Measurements from ENCODE around the gene PTPRF. TPM values are rescaled to one million over a fixed set of nuclear protein-coding genes. Genes with fewer than 3 reads are reported as not detected.

PTPRF gene
- polyA plus RNA-seq, 3 donors = not detected

DNA sequence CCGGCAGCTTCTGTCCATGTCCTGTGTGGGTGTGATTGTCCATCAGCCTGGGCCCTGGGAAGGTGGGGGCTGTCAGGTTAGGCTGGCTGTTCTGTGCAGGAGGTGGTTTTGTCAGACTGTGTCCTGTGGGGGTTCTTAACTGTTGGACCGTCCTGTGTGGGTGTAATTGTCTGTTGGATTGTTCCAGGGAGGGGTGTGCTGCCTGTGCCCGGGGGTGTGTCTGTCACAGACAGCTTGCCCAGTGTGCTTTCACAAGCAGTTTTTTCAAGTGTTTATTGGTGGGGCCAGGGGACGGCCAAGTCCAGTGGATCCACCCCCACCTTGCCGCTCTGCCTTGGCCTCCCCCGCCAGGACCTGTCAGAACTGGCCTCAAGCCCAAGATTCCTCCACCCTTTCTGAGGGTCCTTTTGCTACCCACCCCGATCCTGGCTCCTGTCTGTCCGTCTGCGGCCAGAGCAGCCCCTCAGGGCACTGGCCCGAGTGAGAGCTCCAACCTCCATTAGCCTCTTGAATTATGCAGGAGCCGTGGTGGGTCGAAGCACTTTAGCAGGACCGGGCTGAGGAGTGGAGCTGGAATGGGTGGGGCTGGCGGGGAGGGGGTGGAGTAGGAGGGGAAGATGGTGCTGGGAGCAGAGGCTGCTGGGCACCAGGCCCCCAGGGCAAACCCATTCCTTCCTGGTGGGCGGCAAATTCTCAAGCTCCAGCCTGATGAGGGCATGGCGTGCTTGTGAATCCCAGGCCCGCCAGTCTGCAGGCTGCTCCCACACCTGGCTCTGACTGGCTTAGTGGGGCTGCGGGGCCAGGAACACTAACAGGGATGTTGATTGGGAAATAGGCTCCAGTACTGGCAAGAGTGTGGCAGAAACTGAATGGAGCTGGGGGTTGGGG is 47.2 kb downstream of the PTPRF start:
- H3K36me3 ChIP-seq (replicated peaks in 1 of 2; ENCODE audit: control insufficient read depth in 1 of 2, insufficient read depth in 2 of 2, low read length in 2 of 2) = no peaks in the 10 kb centered on the region
- no peaks in the 10 kb centered on the region for H4K20me1 ChIP-seq (ENCODE audit: insufficient read depth, low read length)
- H3K4me1 ChIP-seq (ENCODE audit: control insufficient read depth in 1 of 2, insufficient read depth in 2 of 2, low read length in 2 of 2) = no peaks in the 10 kb centered on the region
- no peak overlapping the region for H3K4me3 ChIP-seq (replicated peaks in 1 of 3; ENCODE audit: low read depth in 2 of 3, low read length in 3 of 3)
- Mint-ChIP-seq H3K36me3 (no peaks in the 10 kb centered on the region), H3K4me3 (no peak overlapping the region), H3K27me3 (ENCODE audit: low read depth in 3 of 3) (peaks cover 1 to 2% (median 1%) of the 10 kb centered on the region in 3 donors), H3K4me1 (peaks cover 9% of the 10 kb centered on the region), H3K27ac (no peak overlapping the region), H3K9me3 (no peaks in the 10 kb centered on the region)
- TF ChIP-seq, protein P1, sequence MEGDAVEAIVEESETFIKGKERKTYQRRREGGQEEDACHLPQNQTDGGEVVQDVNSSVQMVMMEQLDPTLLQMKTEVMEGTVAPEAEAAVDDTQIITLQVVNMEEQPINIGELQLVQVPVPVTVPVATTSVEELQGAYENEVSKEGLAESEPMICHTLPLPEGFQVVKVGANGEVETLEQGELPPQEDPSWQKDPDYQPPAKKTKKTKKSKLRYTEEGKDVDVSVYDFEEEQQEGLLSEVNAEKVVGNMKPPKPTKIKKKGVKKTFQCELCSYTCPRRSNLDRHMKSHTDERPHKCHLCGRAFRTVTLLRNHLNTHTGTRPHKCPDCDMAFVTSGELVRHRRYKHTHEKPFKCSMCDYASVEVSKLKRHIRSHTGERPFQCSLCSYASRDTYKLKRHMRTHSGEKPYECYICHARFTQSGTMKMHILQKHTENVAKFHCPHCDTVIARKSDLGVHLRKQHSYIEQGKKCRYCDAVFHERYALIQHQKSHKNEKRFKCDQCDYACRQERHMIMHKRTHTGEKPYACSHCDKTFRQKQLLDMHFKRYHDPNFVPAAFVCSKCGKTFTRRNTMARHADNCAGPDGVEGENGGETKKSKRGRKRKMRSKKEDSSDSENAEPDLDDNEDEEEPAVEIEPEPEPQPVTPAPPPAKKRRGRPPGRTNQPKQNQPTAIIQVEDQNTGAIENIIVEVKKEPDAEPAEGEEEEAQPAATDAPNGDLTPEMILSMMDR (IDR thresholded peaks at IDR 0.05) = no peak
- H3K9me3 ChIP-seq (replicated peaks in 1 of 2; ENCODE audit: control insufficient read depth in 1 of 2, insufficient read depth in 1 of 2, low read length in 2 of 2) = no peaks in the 10 kb centered on the region
- H3K27me3 ChIP-seq (ENCODE audit: control insufficient read depth in 2 of 2, insufficient read depth in 2 of 2, low read length in 2 of 2) = no peaks in the 10 kb centered on the region
- WGBS (ENCODE audit: insufficient coverage) = 94% methylated on average over 12 of the region's 18 CpGs
- H2AFZ ChIP-seq (ENCODE audit: insufficient read depth, low read depth, low read length, poor library complexity, severe bottlenecking) = no peak overlapping the region
- no peak overlapping the region for H3K4me2 ChIP-seq (replicated peaks; ENCODE audit: extremely low read depth, low read length, poor library complexity, severe bottlenecking)
- no peak for DNase-seq
- no peak overlapping the region for H3K9ac ChIP-seq (ENCODE audit: insufficient read depth, low read length, poor library complexity, severe bottlenecking)
- H3K79me2 ChIP-seq (ENCODE audit: insufficient read depth, low read length) = no peaks in the 10 kb centered on the region
- H3K27ac ChIP-seq (ENCODE audit: low read depth in 1 of 2, low read length in 2 of 2) = no peak overlapping the region
- intact Hi-C loops (cut with micrococcal nuclease) = no loop called here

DNA sequence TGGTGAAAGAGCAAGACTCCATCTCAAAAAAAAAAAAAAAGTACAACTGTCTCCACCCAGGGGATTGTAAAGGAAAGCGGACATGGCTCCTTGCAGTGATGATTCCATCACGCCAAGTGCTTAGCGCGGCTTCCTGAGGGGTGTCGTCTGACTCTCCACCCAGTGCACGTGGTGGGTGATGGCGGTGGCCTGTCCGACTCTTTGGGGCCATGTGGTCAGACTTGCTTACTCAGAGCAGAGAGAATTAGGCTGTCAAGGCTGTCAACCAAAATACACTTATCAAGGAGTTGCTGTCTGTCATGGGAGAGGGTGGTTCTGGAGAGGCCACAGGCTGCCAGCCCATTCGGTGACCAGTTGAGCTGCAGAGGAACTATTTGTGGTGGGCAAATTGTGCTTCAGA is 49.4 kb downstream of the PTPRF start:
- H3K4me3 ChIP-seq (replicated peaks in 1 of 3; ENCODE audit: low read depth in 2 of 3, low read length in 3 of 3) = no peak overlapping the region
- Mint-ChIP-seq H3K9me3 (no peaks in the 10 kb centered on the region), H3K36me3 (no peaks in the 10 kb centered on the region), H3K27ac (peak overlapping the region in 1 of 7 donors; percentile 48), H3K4me3 (no peak overlapping the region), H3K27me3 (ENCODE audit: low read depth in 3 of 3) (peaks cover 1 to 2% (median 1%) of the 10 kb centered on the region in 3 donors), H3K4me1 (peaks cover 5% of the 10 kb centered on the region)
- H3K4me2 ChIP-seq (replicated peaks; ENCODE audit: extremely low read depth, low read length, poor library complexity, severe bottlenecking) = no peak overlapping the region
- H3K9me3 ChIP-seq (replicated peaks in 1 of 2; ENCODE audit: control insufficient read depth in 1 of 2, insufficient read depth in 1 of 2, low read length in 2 of 2) = no peaks in the 10 kb centered on the region
- H3K4me1 ChIP-seq (ENCODE audit: control insufficient read depth in 1 of 2, insufficient read depth in 2 of 2, low read length in 2 of 2) = no peaks in the 10 kb centered on the region
- H3K9ac ChIP-seq (ENCODE audit: insufficient read depth, low read length, poor library complexity, severe bottlenecking) = no peak overlapping the region
- 94% methylated on average over 7 of the region's 9 CpGs for WGBS (ENCODE audit: insufficient coverage)
- no peaks in the 10 kb centered on the region for H3K36me3 ChIP-seq (replicated peaks in 1 of 2; ENCODE audit: control insufficient read depth in 1 of 2, insufficient read depth in 2 of 2, low read length in 2 of 2)
- no peak for DNase-seq
- no peak overlapping the region for H2AFZ ChIP-seq (ENCODE audit: insufficient read depth, low read depth, low read length, poor library complexity, severe bottlenecking)
- H3K27me3 ChIP-seq (ENCODE audit: control insufficient read depth in 2 of 2, insufficient read depth in 2 of 2, low read length in 2 of 2) = no peaks in the 10 kb centered on the region
- intact Hi-C loops (cut with micrococcal nuclease) = no loop called here
- H3K27ac ChIP-seq (ENCODE audit: low read depth in 1 of 2, low read length in 2 of 2) = no peak overlapping the region
- no peaks in the 10 kb centered on the region for H3K79me2 ChIP-seq (ENCODE audit: insufficient read depth, low read length)
- TF ChIP-seq, protein P1 (IDR thresholded peaks at IDR 0.05) = no peak
- H4K20me1 ChIP-seq (ENCODE audit: insufficient read depth, low read length) = no peaks in the 10 kb centered on the region
